Measurements from ENCODE around the gene PTPRCAP.

- no peak for TF ChIP-seq CTCF (IDR thresholded peaks at IDR 0.05)
- no peak for TF ChIP-seq ZFX (IDR thresholded peaks at IDR 0.05; ENCODE audit: borderline replicate concordance)
Observed at GRCh38 chr11:67432655-67433349, 4.7 kb downstream of the PTPRCAP start.
